Loucy (cell line): ENCODE measurements around the gene NUTF2.
"Not testable (repeated sequence)": the region's sequence is repeated elsewhere in the genome, so short reads cannot be mapped to it uniquely, and the experiment has no call there.

ENCODE experiments used
- H2AFZ ChIP-seq: fragments of 200-600 bp; sonication (generic); 2 replicates; pipeline ENCODE4 v1.6.0; 2016; ENCODE audit warnings: antibody characterized with exemption, mild to moderate bottlenecking, low read length, moderate library complexity
- H3F3A ChIP-seq: fragments of 200-600 bp; 2 replicates; pipeline ENCODE4 v1.6.0; 2016; ENCODE audit warnings: antibody characterized with exemption, low read depth, mild to moderate bottlenecking
- H3K27me3 ChIP-seq: fragments of 200-600 bp; sonication (generic); 2 replicates; pipeline ENCODE4 v1.6.1; 2014; ENCODE audit warnings: low read length, mild to moderate bottlenecking; ENCODE audit not compliant: insufficient read depth, poor library complexity, severe bottlenecking
- H3K36me3 ChIP-seq: fragments of 200-600 bp; sonication (generic); 2 replicates; pipeline ENCODE4 v1.6.1; 2016; ENCODE audit warnings: low read length; ENCODE audit not compliant: insufficient read depth
- H3K4me1 ChIP-seq: fragments of 200-600 bp; sonication (generic); 2 replicates; pipeline ENCODE4 v1.5.1; 2014; ENCODE audit warnings: low read length, mild to moderate bottlenecking; ENCODE audit not compliant: insufficient read depth, poor library complexity, severe bottlenecking
- H3K4me2 ChIP-seq: fragments of 200-600 bp; sonication (generic); 2 replicates; pipeline ENCODE4 v1.6.0; 2014; ENCODE audit warnings: antibody characterized with exemption, low read length, low read depth, mild to moderate bottlenecking; ENCODE audit not compliant: poor library complexity, severe bottlenecking
- H3K4me3 ChIP-seq: fragments of 200-600 bp; sonication (generic); 2 replicates; pipeline ENCODE4 v1.5.1; 2014; ENCODE audit warnings: low read length, mild to moderate bottlenecking, mixed read lengths; ENCODE audit not compliant: poor library complexity, severe bottlenecking
- H3K79me2 ChIP-seq: fragments of 200-600 bp; sonication (generic); 2 replicates; pipeline ENCODE4 v1.6.1; 2014; ENCODE audit warnings: low read length; ENCODE audit not compliant: insufficient read depth
- H3K9ac ChIP-seq: fragments of 200-600 bp; sonication (generic); 2 replicates; pipeline ENCODE4 v1.6.0; 2014; ENCODE audit warnings: mild to moderate bottlenecking, low read depth, low read length, moderate library complexity; ENCODE audit not compliant: poor library complexity, severe bottlenecking
- H3K9me2 ChIP-seq: fragments of 200-600 bp; sonication (generic); replicated peaks from 2 replicates; pipeline ENCODE4 v1.6.1; 2016; ENCODE audit warnings: low read depth, low read length, mixed read lengths
- H3K9me3 ChIP-seq: fragments of 200-600 bp; sonication (generic); 2 replicates; pipeline ENCODE4 v1.6.1; 2014; ENCODE audit warnings: mild to moderate bottlenecking, antibody characterized with exemption, low read length, low read depth; ENCODE audit not compliant: insufficient read depth
- H4K20me1 ChIP-seq: fragments of 200-600 bp; sonication (generic); 2 replicates; pipeline ENCODE4 v1.6.0; 2014; ENCODE audit warnings: antibody characterized with exemption, low read length, mild to moderate bottlenecking; ENCODE audit not compliant: insufficient read depth, poor library complexity, severe bottlenecking
- CTCF ChIP-seq: fragments of 200-600 bp; sonication (generic); conservative IDR thresholded peaks from 2 replicates; pipeline ENCODE4 v1.5.1; 2014; ENCODE audit warnings: mild to moderate bottlenecking, antibody characterized with exemption, low read length
- EZH2phosphoT487 ChIP-seq: fragments of 200-600 bp; IDR thresholded peaks from 2 replicates; pipeline ENCODE4 v1.6.1; 2018; ENCODE audit warnings: antibody characterized with exemption, mild to moderate bottlenecking, moderate library complexity, borderline replicate concordance

The NUTF2 gene

GRCh38 chr16:67834242-67834614 is 12.5 kb upstream of the NUTF2 start:
- H3K4me3 ChIP-seq, result peak overlapping the region; percentile 86
- H3K79me2 ChIP-seq, result peaks cover 21% of the 10 kb centered on the region
- peak overlapping the region; percentile 97 for H2AFZ ChIP-seq
- no peak for TF ChIP-seq CTCF
- no peak for TF ChIP-seq EZH2phosphoT487
- peaks cover 9% of the 10 kb centered on the region; the same call in 1 of the 2 replicates for H3K36me3 ChIP-seq
- peak overlapping the region; percentile 100 for H3K4me2 ChIP-seq
- no peaks in the 10 kb centered on the region for H4K20me1 ChIP-seq
- peaks cover 17% of the 10 kb centered on the region for H3K4me1 ChIP-seq
- H3K9me2 ChIP-seq, result no peaks in the 10 kb centered on the region
- no peaks in the 10 kb centered on the region for H3F3A ChIP-seq
- no peaks in the 10 kb centered on the region for H3K9me3 ChIP-seq
- H3K27me3 ChIP-seq, result no peaks in the 10 kb centered on the region
- peak overlapping the region; percentile 92 for H3K9ac ChIP-seq

GRCh38 chr16:67837190-67837589 is 9.5 kb upstream of the NUTF2 start:
- peaks cover 14% of the 10 kb centered on the region for H3K79me2 ChIP-seq
- not testable (repeated sequence) for H3K9ac ChIP-seq

GRCh38 chr16:67837811-67838210 is 8.9 kb upstream of the NUTF2 start:
- TF ChIP-seq EZH2phosphoT487 (no peak), CTCF (no peak)
- Histone ChIP-seq H4K20me1 (no peaks in the 10 kb centered on the region), H3F3A (no peaks in the 10 kb centered on the region), H3K4me2 (no peak overlapping the region), H3K9me3 (no peaks in the 10 kb centered on the region), H2AFZ (no peak overlapping the region), H3K4me1 (peaks cover 11% of the 10 kb centered on the region), H3K9ac (no peak overlapping the region), H3K9me2 (no peaks in the 10 kb centered on the region), H3K27me3 (no peaks in the 10 kb centered on the region), H3K36me3 (no peaks in the 10 kb centered on the region), H3K4me3 (no peak overlapping the region), H3K79me2 (peaks cover 10% of the 10 kb centered on the region)

More at GRCh38 chr16:67837190-67837589, 9.5 kb upstream of the NUTF2 start:
- H2AFZ ChIP-seq, H3K4me2 ChIP-seq, H3K4me3 ChIP-seq, H3K9me2 ChIP-seq, H3K9me3 ChIP-seq, H4K20me1 ChIP-seq, H3K36me3 ChIP-seq, H3F3A ChIP-seq, H3K27me3 ChIP-seq: not testable (repeated sequence)
- peaks cover 17% of the 10 kb centered on the region for H3K4me1 ChIP-seq

- Histone ChIP-seq H2AFZ (peak overlapping the region; percentile 97), H3K27me3 (no peaks in the 10 kb centered on the region), H3K4me3 (peak overlapping the region; percentile 80), H3K9me2 (no peaks in the 10 kb centered on the region), H3F3A (no peaks in the 10 kb centered on the region), H3K79me2 (peaks cover 37% of the 10 kb centered on the region), H3K9ac (peak overlapping the region; percentile 79), H3K36me3 (no peaks in the 10 kb centered on the region), H3K9me3 (no peaks in the 10 kb centered on the region), H3K4me2 (peak overlapping the region; percentile 88), H3K4me1 (peaks cover 32% of the 10 kb centered on the region), H4K20me1 (peaks cover 13% of the 10 kb centered on the region)
- TF ChIP-seq CTCF (no peak), EZH2phosphoT487 (no peak)
These were observed 5.4 kb upstream of the NUTF2 start for GRCh38 chr16:67841198-67841815.
